ENCODE results near the gene BMPR1A. TPM values are rescaled to one million over a fixed set of nuclear protein-coding genes. Genes with fewer than 3 reads are reported as not detected.
"Not testable (repeated sequence)": the region's sequence is repeated elsewhere in the genome, so short reads cannot be mapped to it uniquely, and the experiment has no call there.

Gene BMPR1A
- total RNA-seq, 1 experiment from 2014 or later, result 53.4 TPM

GRCh38 chr10:86944907-86945306 is 188.5 kb downstream of the BMPR1A start:
- Histone ChIP-seq H3K4me1 (replicated peaks) (no peaks in the 10 kb centered on the region; the same call in 1 of the 2 replicates), H3K27ac (no peak overlapping the region), H3K27me3 (replicated peaks) (no peaks in the 10 kb centered on the region), H3K36me3 (no peaks in the 10 kb centered on the region), H3K4me3 (no peak overlapping the region), H3K9me3 (replicated peaks) (no peaks in the 10 kb centered on the region)
- peak in 1 of 2 experiments; percentile 21 for DNase-seq (ENCODE audit: low read depth in 1 of 2, low spot score in 2 of 2)

DNA sequence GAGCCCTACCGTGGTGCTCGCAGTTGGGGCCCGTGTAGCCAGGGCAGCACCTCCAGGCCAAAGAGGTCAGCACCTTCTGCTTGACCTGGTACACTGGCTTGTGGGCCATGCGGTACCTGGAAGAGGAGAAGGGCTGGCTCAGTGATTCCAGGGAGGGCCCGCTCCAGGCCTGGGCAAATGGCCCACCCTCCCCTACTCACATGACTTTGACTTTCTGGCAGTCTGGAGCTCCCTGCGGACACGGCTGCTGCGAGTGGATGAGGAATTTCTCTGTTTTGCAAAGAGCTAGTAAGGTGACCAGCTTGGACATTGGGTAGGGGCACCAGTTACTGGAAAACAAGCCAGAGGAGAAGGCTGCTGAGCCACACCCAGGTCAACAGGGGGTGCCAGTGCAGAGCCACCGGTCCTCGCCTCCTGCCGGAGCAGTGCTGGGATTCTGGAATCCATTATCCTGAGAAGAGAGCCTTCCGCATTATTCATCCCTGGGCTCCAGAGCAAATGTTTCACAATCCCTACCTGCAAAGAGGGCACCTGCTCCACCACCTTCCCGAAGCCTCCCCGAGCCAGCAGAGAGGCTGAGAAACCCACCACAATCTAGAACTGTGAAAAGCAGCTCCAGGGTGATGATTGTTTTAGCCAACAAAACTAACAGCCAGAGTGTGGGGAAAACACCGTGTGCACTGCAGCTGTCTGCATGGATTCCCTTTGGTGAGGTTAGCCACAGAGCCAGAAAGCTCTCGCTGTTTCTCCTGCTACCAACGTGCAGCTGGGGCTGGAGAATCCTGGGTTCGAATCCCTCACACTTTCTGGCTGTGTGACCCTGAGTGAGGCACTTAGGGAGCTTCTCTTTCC is 189.2 kb downstream of the BMPR1A start:
- Histone ChIP-seq H3K27ac (no peak overlapping the region), H3K27me3 (replicated peaks) (no peaks in the 10 kb centered on the region), H3K9me3 (replicated peaks) (no peaks in the 10 kb centered on the region), H3K36me3 (no peaks in the 10 kb centered on the region), H3K4me3 (no peak overlapping the region), H3K4me1 (replicated peaks) (no peaks in the 10 kb centered on the region)
- DNase-seq (ENCODE audit: low read depth in 1 of 2, low spot score in 2 of 2), result peak in 1 of 2 experiments; percentile 40

DNA sequence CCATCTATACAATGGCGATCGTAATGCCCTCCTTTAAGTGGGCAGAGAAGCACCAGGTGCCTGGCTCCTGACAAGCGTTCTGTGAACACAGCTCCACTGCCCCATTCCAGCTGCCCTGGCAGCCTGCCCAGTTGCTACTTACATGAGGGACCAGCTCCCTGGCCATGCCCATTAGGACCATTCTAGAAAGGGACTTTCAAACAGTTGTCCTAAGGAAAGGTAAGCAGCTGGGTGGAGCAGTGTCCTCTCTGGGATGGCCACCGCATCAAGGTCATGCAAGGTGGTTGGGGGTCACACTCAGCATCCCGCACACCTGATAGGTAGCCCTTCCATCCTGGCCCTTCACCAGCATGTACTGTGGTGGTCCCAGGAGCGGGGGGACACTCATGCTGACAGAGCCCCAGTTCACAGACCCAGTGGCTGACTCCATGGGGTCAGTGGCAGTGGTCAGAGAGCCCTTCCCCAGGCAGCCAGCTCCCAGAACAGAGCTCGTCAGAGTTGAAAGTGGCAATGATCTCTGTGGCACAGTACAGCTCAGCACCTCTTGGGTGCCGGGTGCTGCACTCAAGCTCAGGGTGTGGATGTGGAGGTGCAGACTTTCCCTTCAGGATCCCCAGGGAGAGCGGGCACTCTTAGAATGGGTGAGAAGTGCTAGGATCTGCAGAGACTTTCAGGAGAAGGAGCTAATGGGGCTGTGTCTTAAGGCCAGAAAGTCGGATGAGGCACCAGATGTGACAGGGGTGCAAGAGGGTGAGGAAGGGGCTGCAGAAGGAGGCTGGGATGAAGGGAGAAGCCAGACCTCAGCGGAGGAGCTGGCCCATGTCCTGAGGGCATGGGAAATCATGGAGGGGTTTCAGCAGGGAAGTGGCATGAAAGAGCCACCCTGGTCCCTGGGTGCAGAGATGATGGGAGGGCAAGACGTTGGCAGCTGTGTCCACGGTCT is 190.1 kb downstream of the BMPR1A start:
- Histone ChIP-seq H3K27ac (no peak overlapping the region), H3K9me3 (replicated peaks) (no peaks in the 10 kb centered on the region), H3K27me3 (replicated peaks) (no peaks in the 10 kb centered on the region), H3K36me3 (no peaks in the 10 kb centered on the region), H3K4me3 (no peak overlapping the region), H3K4me1 (replicated peaks) (no peaks in the 10 kb centered on the region)
- peak in 1 of 2 experiments; percentile 44 for DNase-seq (ENCODE audit: low read depth in 1 of 2, low spot score in 2 of 2)

GRCh38 chr10:86947806-86948205 is 191.4 kb downstream of the BMPR1A start:
- not testable (repeated sequence) for H3K4me3 ChIP-seq; H3K9me3 ChIP-seq (replicated peaks); H3K4me1 ChIP-seq (replicated peaks); H3K27me3 ChIP-seq (replicated peaks); H3K27ac ChIP-seq; H3K36me3 ChIP-seq
- peak in 1 of 2 experiments; percentile 25 for DNase-seq (ENCODE audit: low read depth in 1 of 2, low spot score in 2 of 2)

- no peak for DNase-seq (ENCODE audit: low read depth in 1 of 2, low spot score in 2 of 2)
- H3K27ac ChIP-seq, result no peak overlapping the region
- no peaks in the 10 kb centered on the region for H3K36me3 ChIP-seq
- no peaks in the 10 kb centered on the region for H3K4me1 ChIP-seq (replicated peaks)
- no peak overlapping the region for H3K4me3 ChIP-seq
- H3K27me3 ChIP-seq (replicated peaks), result no peaks in the 10 kb centered on the region
- H3K9me3 ChIP-seq (replicated peaks), result no peaks in the 10 kb centered on the region
Measured at GRCh38 chr10:86950349-86950748, 193.9 kb downstream of the BMPR1A start.

GRCh38 chr10:86951184-86951761 is 194.9 kb downstream of the BMPR1A start:
- Histone ChIP-seq H3K27me3 (replicated peaks) (no peaks in the 10 kb centered on the region), H3K36me3 (no peaks in the 10 kb centered on the region), H3K27ac (no peak overlapping the region), H3K4me1 (replicated peaks) (no peaks in the 10 kb centered on the region), H3K4me3 (no peak overlapping the region), H3K9me3 (replicated peaks) (no peaks in the 10 kb centered on the region)
- DNase-seq (ENCODE audit: low read depth in 1 of 2, low spot score in 2 of 2), result no peak

DNA sequence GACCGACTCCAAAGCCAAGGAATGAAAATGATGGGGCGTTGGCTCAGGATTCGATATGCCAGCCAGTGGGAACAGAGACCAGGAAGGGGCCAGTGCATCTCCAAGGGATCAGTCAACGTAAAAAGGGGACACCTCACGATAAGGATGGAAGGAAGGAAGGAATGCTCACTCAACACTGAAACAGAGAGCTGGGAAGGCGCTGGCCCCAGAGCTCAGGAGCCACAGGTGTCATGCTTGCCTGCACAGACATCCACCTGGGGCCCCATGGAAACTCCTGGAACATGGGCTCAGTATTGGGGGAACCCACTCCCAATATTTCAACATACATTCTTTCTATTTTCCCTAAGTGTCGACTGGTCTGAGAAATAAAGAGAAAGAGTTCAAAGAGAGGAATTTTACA is 195.7 kb downstream of the BMPR1A start:
- no peaks in the 10 kb centered on the region for H3K36me3 ChIP-seq
- no peak overlapping the region for H3K27ac ChIP-seq
- no peak for DNase-seq (ENCODE audit: low read depth in 1 of 2, low spot score in 2 of 2)
- H3K27me3 ChIP-seq (replicated peaks), result no peaks in the 10 kb centered on the region
- H3K4me3 ChIP-seq, result no peak overlapping the region
- no peaks in the 10 kb centered on the region for H3K9me3 ChIP-seq (replicated peaks)
- H3K4me1 ChIP-seq (replicated peaks), result no peaks in the 10 kb centered on the region

- H3K4me1 ChIP-seq (replicated peaks); DNase-seq (ENCODE audit: low read depth in 1 of 2, low spot score in 2 of 2); H3K27me3 ChIP-seq (replicated peaks): not testable (repeated sequence)
Measured at GRCh38 chr10:86952697-86953096, 196.3 kb downstream of the BMPR1A start.

GRCh38 chr10:86953747-86954680 is 197.6 kb downstream of the BMPR1A start:
- no peak overlapping the region for H3K4me3 ChIP-seq
- no peak overlapping the region for H3K27ac ChIP-seq
- no peak for DNase-seq (ENCODE audit: low read depth in 1 of 2, low spot score in 2 of 2)
- no peaks in the 10 kb centered on the region for H3K36me3 ChIP-seq
- H3K4me1 ChIP-seq (replicated peaks), result peaks cover 10% of the 10 kb centered on the region
- no peaks in the 10 kb centered on the region for H3K27me3 ChIP-seq (replicated peaks)
- H3K9me3 ChIP-seq (replicated peaks), result no peaks in the 10 kb centered on the region

More at GRCh38 chr10:86952697-86953096, 196.3 kb downstream of the BMPR1A start:
- not testable (repeated sequence) for H3K27ac ChIP-seq; H3K9me3 ChIP-seq (replicated peaks); H3K36me3 ChIP-seq; H3K4me3 ChIP-seq

GRCh38 chr10:86954681-86955500 is 198.5 kb downstream of the BMPR1A start:
- Histone ChIP-seq H3K27ac (no peak overlapping the region), H3K4me1 (replicated peaks) (peaks cover 19% of the 10 kb centered on the region), H3K27me3 (replicated peaks) (no peaks in the 10 kb centered on the region), H3K9me3 (replicated peaks) (no peaks in the 10 kb centered on the region), H3K4me3 (no peak overlapping the region), H3K36me3 (no peaks in the 10 kb centered on the region)
- DNase-seq (ENCODE audit: low read depth in 1 of 2, low spot score in 2 of 2), result no peak

GRCh38 chr10:86955501-86956194 is 199.2 kb downstream of the BMPR1A start:
- Histone ChIP-seq H3K36me3 (no peaks in the 10 kb centered on the region), H3K27me3 (replicated peaks) (no peaks in the 10 kb centered on the region), H3K4me3 (no peak overlapping the region), H3K4me1 (replicated peaks) (peaks cover 26% of the 10 kb centered on the region), H3K27ac (no peak overlapping the region), H3K9me3 (replicated peaks) (no peaks in the 10 kb centered on the region)
- no peak for DNase-seq (ENCODE audit: low read depth in 1 of 2, low spot score in 2 of 2)
